ENCODE results near the gene SPNS2. TPM values are rescaled to one million over a fixed set of nuclear protein-coding genes. Genes with fewer than 3 reads are reported as not detected.

SPNS2 gene
- polyA plus RNA-seq, 1 donor (not counting 4 experiments of a cell fraction or from before 2014, with no cell fraction given), result 0.10 TPM

- H2AFZ ChIP-seq (ENCODE audit: control insufficient read depth, low read length), result no peak overlapping the region
- H3K9me1 ChIP-seq (ENCODE audit: control insufficient read depth, extremely low read depth, insufficient read depth, low read length), result no peaks in the 10 kb centered on the region
- H4K20me1 ChIP-seq (ENCODE audit: control insufficient read depth, extremely low read depth, insufficient read depth, low read length), result peaks cover 3% of the 10 kb centered on the region
- dilution Hi-C loops (cut with MboI; ENCODE audit: extremely low pct_ligation_motif_present, low sequenced_read_pairs), result no loop called here
- H3K9me3 ChIP-seq (ENCODE audit: control insufficient read depth, low read depth, low read length), result no peaks in the 10 kb centered on the region
- peak overlapping the region; percentile 7 to 26 (median 18) for H3K4me3 ChIP-seq (ENCODE audit: control insufficient read depth in 2 of 3, extremely low read depth in 1 of 3, insufficient read depth in 2 of 3, low read depth in 1 of 3, low read length in 3 of 3)
- peaks cover 16% of the 10 kb centered on the region for H3K4me1 ChIP-seq (ENCODE audit: control insufficient read depth, extremely low read depth, insufficient read depth, low read length)
- H3K36me3 ChIP-seq (ENCODE audit: control insufficient read depth in 2 of 2, extremely low read depth in 1 of 2, insufficient read depth in 2 of 2, low read length in 2 of 2), result no peaks in the 10 kb centered on the region
- no peak for DNase-seq (ENCODE audit: low read depth, low spot score)
- no peak for FAIRE-seq
- peaks cover 52% of the 10 kb centered on the region for H3K27me3 ChIP-seq (ENCODE audit: control insufficient read depth, extremely low read depth, insufficient read depth, low read length)
- peak overlapping the region; percentile 32 for H3K4me2 ChIP-seq (ENCODE audit: control insufficient read depth, extremely low read depth, insufficient read depth, low read depth, low read length)
- TF ChIP-seq CTCF (optimal IDR thresholded peaks at IDR 0.05 in 1 of 3, IDR thresholded peaks at IDR 0.05 in 1 of 3, conservative IDR thresholded peaks at IDR 0.05 in 1 of 3; ENCODE audit: extremely low read depth in 1 of 3, insufficient read depth in 2 of 3, low read length in 3 of 3), result no peak
- peak; percentile 48 for TF ChIP-seq EZH2 (IDR thresholded peaks at IDR 0.05; ENCODE audit: low read length)
- no peak overlapping the region for H3K9ac ChIP-seq (ENCODE audit: control insufficient read depth, extremely low read depth, insufficient read depth, low read length)
- H3K79me2 ChIP-seq (ENCODE audit: control insufficient read depth, insufficient read depth, low read length), result no peaks in the 10 kb centered on the region
- H3K27ac ChIP-seq (ENCODE audit: control insufficient read depth, insufficient read depth, low read length), result no peak overlapping the region
Measured at GRCh38 chr17:4499431-4500190, 930 bp downstream of the SPNS2 start.

- dilution Hi-C loops (cut with MboI; ENCODE audit: extremely low pct_ligation_motif_present, low sequenced_read_pairs), result no loop called here
- H3K27ac ChIP-seq (ENCODE audit: control insufficient read depth, insufficient read depth, low read length), result no peak overlapping the region
- no peak for FAIRE-seq
Measured at GRCh38 chr17:4500191-4500571, 1.5 kb downstream of the SPNS2 start.

More at GRCh38 chr17:4500191-4500571, 1.5 kb downstream of the SPNS2 start:
- Histone ChIP-seq H3K9ac (ENCODE audit: control insufficient read depth, extremely low read depth, insufficient read depth, low read length) (no peak overlapping the region), H3K9me1 (ENCODE audit: control insufficient read depth, extremely low read depth, insufficient read depth, low read length) (no peaks in the 10 kb centered on the region), H3K4me2 (ENCODE audit: control insufficient read depth, extremely low read depth, insufficient read depth, low read depth, low read length) (no peak overlapping the region), H3K36me3 (ENCODE audit: control insufficient read depth in 2 of 2, extremely low read depth in 1 of 2, insufficient read depth in 2 of 2, low read length in 2 of 2) (no peaks in the 10 kb centered on the region), H3K4me1 (ENCODE audit: control insufficient read depth, extremely low read depth, insufficient read depth, low read length) (peaks cover 16% of the 10 kb centered on the region), H3K4me3 (ENCODE audit: control insufficient read depth in 2 of 3, extremely low read depth in 1 of 3, insufficient read depth in 2 of 3, low read depth in 1 of 3, low read length in 3 of 3) (no peak overlapping the region), H2AFZ (ENCODE audit: control insufficient read depth, low read length) (no peak overlapping the region), H4K20me1 (ENCODE audit: control insufficient read depth, extremely low read depth, insufficient read depth, low read length) (peaks cover 3% of the 10 kb centered on the region), H3K27me3 (ENCODE audit: control insufficient read depth, extremely low read depth, insufficient read depth, low read length) (peaks cover 52% of the 10 kb centered on the region), H3K9me3 (ENCODE audit: control insufficient read depth, low read depth, low read length) (no peaks in the 10 kb centered on the region), H3K79me2 (ENCODE audit: control insufficient read depth, insufficient read depth, low read length) (no peaks in the 10 kb centered on the region)
- TF ChIP-seq EZH2 (IDR thresholded peaks at IDR 0.05; ENCODE audit: low read length) (no peak), CTCF (optimal IDR thresholded peaks at IDR 0.05 in 1 of 3, IDR thresholded peaks at IDR 0.05 in 1 of 3, conservative IDR thresholded peaks at IDR 0.05 in 1 of 3; ENCODE audit: extremely low read depth in 1 of 3, insufficient read depth in 2 of 3, low read length in 3 of 3) (no peak)
- DNase-seq (ENCODE audit: low read depth, low spot score), result no peak
